NCI-H2107 (cell line): Measurements from ENCODE around the gene SF3A1.
"Not testable (repeated sequence)": the region's sequence is repeated elsewhere in the genome, so short reads cannot be mapped to it uniquely, and the experiment has no call there.

Source experiments
- DNase-seq: peaks from one replicate; lab custom pipeline; 2025; lab: John Stamatoyannopoulos, UW

Gene SF3A1, protein sequence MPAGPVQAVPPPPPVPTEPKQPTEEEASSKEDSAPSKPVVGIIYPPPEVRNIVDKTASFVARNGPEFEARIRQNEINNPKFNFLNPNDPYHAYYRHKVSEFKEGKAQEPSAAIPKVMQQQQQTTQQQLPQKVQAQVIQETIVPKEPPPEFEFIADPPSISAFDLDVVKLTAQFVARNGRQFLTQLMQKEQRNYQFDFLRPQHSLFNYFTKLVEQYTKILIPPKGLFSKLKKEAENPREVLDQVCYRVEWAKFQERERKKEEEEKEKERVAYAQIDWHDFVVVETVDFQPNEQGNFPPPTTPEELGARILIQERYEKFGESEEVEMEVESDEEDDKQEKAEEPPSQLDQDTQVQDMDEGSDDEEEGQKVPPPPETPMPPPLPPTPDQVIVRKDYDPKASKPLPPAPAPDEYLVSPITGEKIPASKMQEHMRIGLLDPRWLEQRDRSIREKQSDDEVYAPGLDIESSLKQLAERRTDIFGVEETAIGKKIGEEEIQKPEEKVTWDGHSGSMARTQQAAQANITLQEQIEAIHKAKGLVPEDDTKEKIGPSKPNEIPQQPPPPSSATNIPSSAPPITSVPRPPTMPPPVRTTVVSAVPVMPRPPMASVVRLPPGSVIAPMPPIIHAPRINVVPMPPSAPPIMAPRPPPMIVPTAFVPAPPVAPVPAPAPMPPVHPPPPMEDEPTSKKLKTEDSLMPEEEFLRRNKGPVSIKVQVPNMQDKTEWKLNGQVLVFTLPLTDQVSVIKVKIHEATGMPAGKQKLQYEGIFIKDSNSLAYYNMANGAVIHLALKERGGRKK

GRCh38 chr22:30356449-30357235 lies at the start of gene SF3A1, which contains the start of gene CCDC157:
Gene SF3A1, minus strand, starts transcription at chr22:30356894. Its CDS starts 102 bp downstream, at chr22:30356792.
Gene CCDC157, plus strand, starts transcription at chr22:30357007. Its CDS starts 8,994 bp downstream, at chr22:30366001.
- DNase-seq = peak; percentile 67

DNA sequence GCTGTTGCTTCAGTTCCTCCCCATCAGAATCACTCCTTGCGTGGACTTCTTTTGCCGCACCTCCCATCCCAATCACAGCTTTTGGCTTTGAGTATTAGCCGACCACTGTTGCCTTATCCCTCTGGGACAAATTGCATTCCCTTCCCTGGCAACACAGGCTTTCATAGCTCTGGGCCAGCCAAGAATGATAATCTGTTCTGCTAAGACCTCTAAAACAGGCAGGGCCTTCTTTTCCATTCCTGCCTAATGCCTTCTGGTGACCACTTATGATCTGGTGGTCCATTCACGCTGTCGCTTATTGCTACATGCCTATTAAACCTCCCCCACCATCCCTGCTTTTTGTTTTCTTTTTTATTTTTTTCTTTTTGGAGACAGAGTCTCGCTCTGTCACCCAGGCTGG lies 49.7 kb upstream of the SF3A1 start:
- DNase-seq = no peak

- DNase-seq = no peak
Measured at GRCh38 chr22:30405731-30406130, 49.0 kb upstream of the SF3A1 start.

DNA sequence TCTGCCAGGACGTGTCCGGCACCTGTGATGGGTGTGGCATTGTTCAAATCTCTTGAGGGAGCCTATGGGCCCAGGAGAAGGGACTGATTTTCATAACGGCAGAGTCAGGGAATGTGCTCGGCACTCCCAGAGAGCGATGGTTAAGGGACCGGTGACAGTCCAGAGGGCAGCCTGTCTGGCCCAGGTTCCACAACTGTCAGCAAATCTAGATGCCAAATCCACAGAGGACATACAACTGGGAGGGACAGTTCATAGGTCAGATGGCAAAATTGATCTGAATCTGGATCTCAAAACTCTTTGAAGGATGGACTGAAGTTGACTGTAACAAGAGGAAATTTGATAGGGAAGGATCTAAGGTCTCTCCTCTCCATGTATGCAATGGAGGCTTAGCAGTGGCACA lies 47.6 kb upstream of the SF3A1 start:
- no peak for DNase-seq

DNA sequence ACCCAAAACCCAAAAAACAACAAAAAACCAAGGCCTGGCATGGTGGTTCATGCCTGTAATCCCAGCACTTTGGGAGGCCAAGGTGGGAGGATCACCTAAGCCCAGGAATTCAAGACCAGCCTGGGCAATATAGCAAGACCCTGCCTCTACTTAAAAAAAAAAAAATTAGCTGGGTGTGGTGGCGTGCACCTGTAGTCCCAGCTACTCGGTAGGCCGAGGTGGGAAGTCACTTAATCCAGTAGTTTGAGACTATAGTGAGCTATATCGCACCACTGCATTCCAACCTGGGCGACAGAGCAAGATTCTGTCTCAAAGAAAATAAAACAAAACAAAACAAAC lies 46.0 kb upstream of the SF3A1 start:
- DNase-seq = not testable (repeated sequence)

GRCh38 chr22:30402028-30402765 lies 45.5 kb upstream of the SF3A1 start:
- no peak for DNase-seq

DNA sequence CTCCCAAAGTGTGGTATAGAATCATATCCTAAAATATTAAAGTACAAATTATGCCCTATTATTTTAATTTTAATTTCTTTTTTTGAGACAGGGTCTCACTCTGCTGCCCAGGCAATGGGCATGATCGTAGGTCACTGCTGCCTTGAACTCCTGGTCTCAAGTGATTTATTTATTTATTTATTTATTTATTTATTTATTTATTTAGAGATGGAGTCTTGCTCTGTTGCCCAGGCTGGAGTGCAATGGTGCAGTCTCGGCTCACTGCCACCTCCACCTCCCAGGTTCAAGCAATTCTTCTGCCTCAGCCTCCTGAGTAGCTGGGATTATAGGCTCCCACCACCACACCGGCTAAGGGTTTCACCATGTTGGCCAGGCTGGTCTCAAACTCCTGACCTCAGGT lies 44.3 kb upstream of the SF3A1 start:
- DNase-seq = not testable (repeated sequence)

DNA sequence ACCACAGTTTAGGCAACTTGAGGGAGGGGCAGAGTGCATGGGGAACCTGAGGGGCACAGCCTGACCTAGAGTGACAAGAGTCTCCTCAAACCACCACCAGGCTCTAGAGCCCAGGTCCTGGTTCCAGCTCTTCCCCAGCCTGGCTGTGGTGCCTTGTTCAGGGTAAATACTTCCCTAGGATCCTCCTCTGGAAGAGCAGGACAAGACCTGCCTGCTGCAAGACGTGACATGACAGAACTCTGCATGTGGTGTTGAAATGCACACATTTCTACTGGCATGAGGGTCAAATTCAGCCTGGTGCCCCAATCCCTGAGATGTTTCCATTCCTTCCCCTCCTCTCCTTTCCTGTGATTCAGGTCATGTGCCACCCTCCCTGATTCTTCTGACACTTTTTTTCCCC lies 43.5 kb upstream of the SF3A1 start:
- DNase-seq = no peak

- no peak for DNase-seq
Measured at GRCh38 chr22:30399718-30400117, 43.0 kb upstream of the SF3A1 start.

DNA sequence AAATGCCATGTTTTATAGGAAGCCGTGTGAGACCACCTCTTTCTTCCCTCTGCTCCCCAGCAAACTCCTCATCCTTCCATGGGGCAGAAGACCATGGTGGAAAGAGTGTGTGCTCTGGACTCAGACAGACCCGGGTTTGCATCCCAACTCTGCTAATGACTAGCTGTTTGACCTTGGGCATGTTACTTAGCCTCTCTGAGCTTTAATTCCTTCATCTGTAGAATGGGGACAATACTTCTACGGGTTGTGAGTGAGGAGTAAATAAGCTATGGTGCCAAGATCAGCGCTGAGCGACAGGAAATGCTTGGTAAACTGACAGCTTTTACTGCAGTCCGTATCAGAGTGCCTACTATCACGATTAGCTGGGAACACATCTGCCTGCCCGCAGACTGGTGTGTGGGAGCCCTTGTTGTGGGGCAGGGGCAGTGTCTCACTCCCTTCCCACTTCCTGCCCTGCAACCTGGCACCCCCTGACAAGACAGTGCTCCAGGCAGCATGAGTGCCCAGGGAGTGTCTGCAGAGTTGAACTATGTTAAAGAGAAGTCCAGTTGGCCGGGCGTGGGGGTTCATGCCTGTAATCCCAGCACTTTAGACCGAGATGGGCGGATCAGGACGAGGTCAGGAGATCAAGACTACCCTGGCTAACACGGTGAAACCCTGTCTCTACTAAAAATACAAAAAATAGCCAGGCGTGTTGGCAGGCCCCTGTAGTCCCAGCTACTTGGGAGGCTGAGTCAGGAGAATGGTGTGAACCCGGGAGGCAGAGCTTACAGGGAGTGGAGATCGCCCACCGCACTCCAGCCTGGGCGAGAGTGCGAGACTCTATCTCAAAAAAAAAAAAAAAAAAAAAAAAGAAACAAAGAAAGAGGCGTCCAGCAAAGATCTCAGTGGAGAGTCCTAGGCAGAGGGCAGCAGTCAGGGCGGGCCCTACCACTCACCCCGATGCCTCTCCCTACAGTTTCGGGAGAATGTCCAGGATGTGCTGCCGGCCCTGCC lies 42.3 kb upstream of the SF3A1 start:
- DNase-seq = no peak

DNA sequence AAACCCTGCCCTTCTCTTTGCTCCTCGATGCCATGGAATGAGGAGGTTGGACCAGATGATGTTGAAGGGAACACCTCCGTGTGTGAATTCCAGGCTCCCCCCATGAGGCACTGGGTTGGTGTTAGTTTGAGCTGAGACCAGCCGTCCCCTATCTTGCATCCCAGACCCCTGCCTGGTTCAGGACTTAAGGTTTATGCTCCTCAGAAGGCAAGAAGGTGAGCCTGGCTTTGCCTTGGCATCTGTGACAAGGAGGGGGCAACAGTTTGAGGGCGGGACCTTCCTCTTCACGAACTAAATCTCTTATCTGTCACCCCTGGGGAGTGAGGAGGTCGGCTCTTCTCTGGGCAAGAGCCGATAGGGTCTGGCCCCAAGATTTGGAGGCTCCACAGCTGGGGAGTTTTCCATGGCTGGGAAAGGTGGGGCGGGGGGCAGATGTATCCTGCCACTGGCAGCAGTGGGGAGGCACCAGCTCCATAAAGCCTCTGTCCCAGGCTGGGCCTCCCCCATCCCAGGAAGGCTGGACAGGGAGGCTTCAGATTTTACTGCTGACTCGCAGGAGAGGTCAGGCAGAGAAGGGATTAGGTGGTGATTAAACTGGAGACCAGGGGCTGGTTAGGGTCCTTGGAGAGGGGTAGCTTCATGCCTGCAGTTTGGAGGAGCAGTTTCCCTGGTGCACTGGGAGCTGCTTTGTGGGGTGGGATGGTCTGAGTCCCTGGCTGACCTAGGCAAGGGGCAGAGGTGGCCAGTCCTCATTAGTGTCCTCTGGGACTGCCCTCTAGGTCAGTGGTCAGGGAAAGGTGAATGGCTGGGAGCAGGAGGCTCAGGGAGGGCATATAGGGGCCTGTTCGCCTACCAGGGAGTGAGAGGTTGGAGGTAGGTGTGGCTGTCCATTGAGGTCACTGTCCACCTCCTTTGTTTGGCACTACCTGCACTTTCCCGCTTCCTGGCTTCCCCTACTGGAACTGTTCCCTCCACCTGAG lies 41.3 kb upstream of the SF3A1 start:
- DNase-seq = no peak

GRCh38 chr22:30396871-30397655 lies 40.4 kb upstream of the SF3A1 start, which contains the start of gene SEC14L2:
Gene SEC14L2, plus strand, starts transcription at chr22:30397018. Its CDS starts 99 bp downstream, at chr22:30397117.
- DNase-seq = peak; percentile 11

GRCh38 chr22:30393885-30394284 lies 37.2 kb upstream of the SF3A1 start:
- no peak for DNase-seq

GRCh38 chr22:30393322-30393680 lies 36.6 kb upstream of the SF3A1 start:
- DNase-seq = no peak

- no peak for DNase-seq
Measured at GRCh38 chr22:30392661-30393321, 36.1 kb upstream of the SF3A1 start.

DNA sequence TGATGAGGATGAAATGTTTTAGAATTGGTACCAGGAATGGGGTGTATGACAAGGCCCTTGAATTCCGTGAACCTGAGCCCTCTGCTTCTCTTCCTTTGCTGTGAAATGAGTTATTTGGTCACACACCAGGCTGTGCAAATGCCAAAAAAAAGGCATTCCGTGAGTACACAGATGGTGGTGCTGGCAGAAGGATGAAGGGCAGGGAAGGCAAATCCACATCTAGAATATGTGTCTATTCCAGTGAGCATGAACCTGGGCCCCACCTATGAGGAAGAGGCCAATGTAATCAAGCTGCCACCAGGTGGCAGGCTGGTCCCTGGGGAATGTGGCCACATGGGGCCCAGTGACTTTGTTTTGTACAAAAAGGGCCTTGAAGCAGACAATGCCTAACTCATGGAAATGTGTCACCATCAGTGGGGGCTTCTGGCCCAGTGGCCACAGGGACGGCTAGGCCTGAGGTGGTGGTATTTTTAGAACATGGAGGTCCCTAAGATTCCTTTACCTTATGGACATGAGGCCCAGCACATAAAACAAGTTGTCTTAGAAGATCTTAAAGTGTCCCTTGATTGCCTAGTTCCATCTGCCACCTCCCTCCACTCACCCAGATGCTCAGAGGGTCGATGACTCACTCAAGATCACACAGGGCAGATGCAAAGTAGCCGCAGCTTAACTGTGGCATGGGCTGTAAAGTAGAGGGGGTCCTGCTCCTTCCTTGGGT lies 34.4 kb upstream of the SF3A1 start:
- DNase-seq = no peak
